ENCODE data around the gene BCAS3. TPM values are rescaled to one million over a fixed set of nuclear protein-coding genes. Genes with fewer than 3 reads are reported as not detected.

Gene BCAS3
- total RNA-seq, 1 donor from 2014 or later = 44.8 TPM

GRCh38 chr17:61135782-61136181 lies 458.1 kb downstream of the BCAS3 start:
- Mint-ChIP-seq H3K27ac (ENCODE audit: unreplicated experiment) (no peak overlapping the region), H3K36me3 (ENCODE audit: unreplicated experiment) (no peaks in the 10 kb centered on the region), H3K27me3 (ENCODE audit: unreplicated experiment) (no peaks in the 10 kb centered on the region), H3K4me3 (ENCODE audit: unreplicated experiment) (no peak overlapping the region), H3K4me1 (ENCODE audit: low read depth, unreplicated experiment) (peaks cover 21% of the 10 kb centered on the region), H3K9me3 (ENCODE audit: unreplicated experiment) (no peaks in the 10 kb centered on the region)
- TF ChIP-seq CTCF (IDR thresholded peaks at IDR 0.05; ENCODE audit: partially characterized antibody, unreplicated experiment) = no peak
- DNase-seq = no peak

- H3K4me1 Mint-ChIP-seq (ENCODE audit: low read depth, unreplicated experiment) = peaks cover 21% of the 10 kb centered on the region
- TF ChIP-seq CTCF (IDR thresholded peaks at IDR 0.05; ENCODE audit: partially characterized antibody, unreplicated experiment) = no peak
- H3K27ac Mint-ChIP-seq (ENCODE audit: unreplicated experiment) = no peak overlapping the region
These were observed 458.6 kb downstream of the BCAS3 start for GRCh38 chr17:61136296-61136695.

GRCh38 chr17:61139219-61139618 lies 461.6 kb downstream of the BCAS3 start:
- Mint-ChIP-seq H3K36me3 (ENCODE audit: unreplicated experiment) (no peaks in the 10 kb centered on the region), H3K4me3 (ENCODE audit: unreplicated experiment) (no peak overlapping the region), H3K27ac (ENCODE audit: unreplicated experiment) (no peak overlapping the region), H3K4me1 (ENCODE audit: low read depth, unreplicated experiment) (peaks cover 17% of the 10 kb centered on the region), H3K9me3 (ENCODE audit: unreplicated experiment) (no peaks in the 10 kb centered on the region), H3K27me3 (ENCODE audit: unreplicated experiment) (no peaks in the 10 kb centered on the region)
- TF ChIP-seq CTCF (IDR thresholded peaks at IDR 0.05; ENCODE audit: partially characterized antibody, unreplicated experiment) = no peak
- no peak for DNase-seq

More at GRCh38 chr17:61136296-61136695, 458.6 kb downstream of the BCAS3 start:
- no peak for DNase-seq
- Mint-ChIP-seq H3K4me3 (ENCODE audit: unreplicated experiment) (no peak overlapping the region), H3K36me3 (ENCODE audit: unreplicated experiment) (no peaks in the 10 kb centered on the region), H3K9me3 (ENCODE audit: unreplicated experiment) (no peaks in the 10 kb centered on the region), H3K27me3 (ENCODE audit: unreplicated experiment) (no peaks in the 10 kb centered on the region)

GRCh38 chr17:61140081-61140786 lies 462.6 kb downstream of the BCAS3 start:
- Mint-ChIP-seq H3K4me3 (ENCODE audit: unreplicated experiment) (no peak overlapping the region), H3K27me3 (ENCODE audit: unreplicated experiment) (no peaks in the 10 kb centered on the region), H3K27ac (ENCODE audit: unreplicated experiment) (no peak overlapping the region), H3K4me1 (ENCODE audit: low read depth, unreplicated experiment) (peaks cover 26% of the 10 kb centered on the region), H3K9me3 (ENCODE audit: unreplicated experiment) (no peaks in the 10 kb centered on the region), H3K36me3 (ENCODE audit: unreplicated experiment) (no peaks in the 10 kb centered on the region)
- no peak for DNase-seq
- no peak for TF ChIP-seq CTCF (IDR thresholded peaks at IDR 0.05; ENCODE audit: partially characterized antibody, unreplicated experiment)

- peaks cover 34% of the 10 kb centered on the region for H3K4me1 Mint-ChIP-seq (ENCODE audit: low read depth, unreplicated experiment)
- TF ChIP-seq CTCF (IDR thresholded peaks at IDR 0.05; ENCODE audit: partially characterized antibody, unreplicated experiment) = no peak
- H3K27me3 Mint-ChIP-seq (ENCODE audit: unreplicated experiment) = no peaks in the 10 kb centered on the region
- DNase-seq = no peak
- no peak overlapping the region for H3K27ac Mint-ChIP-seq (ENCODE audit: unreplicated experiment)
- H3K9me3 Mint-ChIP-seq (ENCODE audit: unreplicated experiment) = peaks cover 3% of the 10 kb centered on the region
- no peaks in the 10 kb centered on the region for H3K36me3 Mint-ChIP-seq (ENCODE audit: unreplicated experiment)
- H3K4me3 Mint-ChIP-seq (ENCODE audit: unreplicated experiment) = no peak overlapping the region
These were observed 465.4 kb downstream of the BCAS3 start for GRCh38 chr17:61143026-61143425.

All from glutamatergic neuron (in vitro differentiated cells).